ENCODE results near the gene RAI14. TPM values are rescaled to one million over a fixed set of nuclear protein-coding genes. Genes with fewer than 3 reads are reported as not detected.

The RAI14 gene
- total RNA-seq, 1 experiment from 2014 or later: 133 TPM

- TF ChIP-seq CTCF (conservative IDR thresholded peaks at IDR 0.05) (no peak), EZH2 (IDR thresholded peaks at IDR 0.05; ENCODE audit: low read depth) (no peak)
- no peak overlapping the region for H3K4me2 ChIP-seq
- no peak overlapping the region for H2AFZ ChIP-seq
- no peaks in the 10 kb centered on the region for H3K27me3 ChIP-seq (ENCODE audit: insufficient read depth, low read depth)
- H3K36me3 ChIP-seq (ENCODE audit: low read depth): no peaks in the 10 kb centered on the region
- H3K27ac ChIP-seq: no peak overlapping the region
- POLR2A ChIA-PET (ENCODE audit: unreplicated experiment): no interaction called here
- H3K9me3 ChIP-seq (ENCODE audit: insufficient read depth, low read depth): no peaks in the 10 kb centered on the region
- H3K9me2 ChIP-seq (ENCODE audit: insufficient read depth): no peaks in the 10 kb centered on the region
- BruUV-seq (replicated peaks): no TSS peak
- DNase-seq: no peak
- peaks cover 2% of the 10 kb centered on the region; the same call in 1 of the 2 replicates for H3F3A ChIP-seq (ENCODE audit: insufficient read depth, low read depth)
- CTCF ChIA-PET: interaction anchor here (0.6 kb wide), 1 partner anchor 86 kb away, joined by 15 read pairs; no protein-coding TSS in a partner anchor
- H3K79me2 ChIP-seq (ENCODE audit: low read depth): no peaks in the 10 kb centered on the region
- no peaks in the 10 kb centered on the region for H4K20me1 ChIP-seq (ENCODE audit: insufficient read depth)
- no peak overlapping the region for H3K4me3 ChIP-seq
- peaks cover 6% of the 10 kb centered on the region for H3K4me1 ChIP-seq (replicated peaks; ENCODE audit: insufficient read depth)
- intact Hi-C loops (cut with micrococcal nuclease; ENCODE audit: unreplicated experiment): no loop called here
Measured at GRCh38 chr5:34843497-34843896, 187.4 kb downstream of the RAI14 start.

GRCh38 chr5:34844106-34844505, 188.0 kb downstream of the RAI14 start:
- CTCF ChIA-PET: interaction anchor here (0.5 to 0.6 kb wide), 3 partner anchors 86 to 324 kb away, joined by 4 to 15 read pairs (median 5); no protein-coding TSS in a partner anchor
- H3K9me3 ChIP-seq (ENCODE audit: insufficient read depth, low read depth): no peaks in the 10 kb centered on the region
- TF ChIP-seq EZH2 (IDR thresholded peaks at IDR 0.05; ENCODE audit: low read depth) (no peak), CTCF (conservative IDR thresholded peaks at IDR 0.05) (no peak)
- no peak overlapping the region for H3K27ac ChIP-seq
- POLR2A ChIA-PET (ENCODE audit: unreplicated experiment): no interaction called here
- H3K4me3 ChIP-seq: no peak overlapping the region
- H3K79me2 ChIP-seq (ENCODE audit: low read depth): no peaks in the 10 kb centered on the region
- H3K27me3 ChIP-seq (ENCODE audit: insufficient read depth, low read depth): no peaks in the 10 kb centered on the region
- BruUV-seq (replicated peaks): no TSS peak
- H4K20me1 ChIP-seq (ENCODE audit: insufficient read depth): no peaks in the 10 kb centered on the region
- H3K36me3 ChIP-seq (ENCODE audit: low read depth): no peaks in the 10 kb centered on the region
- peak in 1 of 2 experiments; percentile 18 for DNase-seq
- H3K9me2 ChIP-seq (ENCODE audit: insufficient read depth): no peaks in the 10 kb centered on the region
- H3F3A ChIP-seq (ENCODE audit: insufficient read depth, low read depth): no peaks in the 10 kb centered on the region
- no peak overlapping the region for H2AFZ ChIP-seq
- no peak overlapping the region for H3K4me2 ChIP-seq
- intact Hi-C loops (cut with micrococcal nuclease; ENCODE audit: unreplicated experiment): no loop called here
- peaks cover 6% of the 10 kb centered on the region for H3K4me1 ChIP-seq (replicated peaks; ENCODE audit: insufficient read depth)

- DNase-seq: no peak
- H3K79me2 ChIP-seq (ENCODE audit: low read depth): no peaks in the 10 kb centered on the region
- POLR2A ChIA-PET (ENCODE audit: unreplicated experiment): no interaction called here
- H3K27ac ChIP-seq: no peak overlapping the region
- no peaks in the 10 kb centered on the region for H3K9me3 ChIP-seq (ENCODE audit: insufficient read depth, low read depth)
- no peak overlapping the region for H3K4me3 ChIP-seq
- CTCF ChIA-PET: no interaction called here
- no peak overlapping the region for H2AFZ ChIP-seq
- H3K9me2 ChIP-seq (ENCODE audit: insufficient read depth): no peaks in the 10 kb centered on the region
- no peaks in the 10 kb centered on the region for H3F3A ChIP-seq (ENCODE audit: insufficient read depth, low read depth)
- H3K27me3 ChIP-seq (ENCODE audit: insufficient read depth, low read depth): no peaks in the 10 kb centered on the region
- intact Hi-C loops (cut with micrococcal nuclease; ENCODE audit: unreplicated experiment): no loop called here
- H3K36me3 ChIP-seq (ENCODE audit: low read depth): no peaks in the 10 kb centered on the region
- H4K20me1 ChIP-seq (ENCODE audit: insufficient read depth): no peaks in the 10 kb centered on the region
- BruUV-seq (replicated peaks): no TSS peak
- peaks cover under 1% of the 10 kb centered on the region; the same call in 1 of the 2 replicates for H3K4me1 ChIP-seq (replicated peaks; ENCODE audit: insufficient read depth)
- TF ChIP-seq CTCF (conservative IDR thresholded peaks at IDR 0.05): no peak
- no peak for TF ChIP-seq EZH2 (IDR thresholded peaks at IDR 0.05; ENCODE audit: low read depth)
- H3K4me2 ChIP-seq: no peak overlapping the region
Measured at GRCh38 chr5:34844999-34845398, 188.9 kb downstream of the RAI14 start.
